ENCODE results near the gene ARHGAP8.

- TF ChIP-seq POLR2A (IDR thresholded peaks at IDR 0.05; ENCODE audit: low read depth, low read length) = no peak
- TF ChIP-seq CHD2 (IDR thresholded peaks at IDR 0.05; ENCODE audit: borderline replicate concordance, low read depth, low read length) = no peak
- TF ChIP-seq ELK1 (IDR thresholded peaks at IDR 0.05; ENCODE audit: low read depth, low read length) = no peak
- no peak for TF ChIP-seq KAT2A (conservative IDR thresholded peaks at IDR 0.05; ENCODE audit: control insufficient read depth, low read depth, low read length)
- TF ChIP-seq E2F4 (IDR thresholded peaks at IDR 0.05; ENCODE audit: low read depth, low read length) = no peak
Measured at GRCh38 chr22:44739024-44739423, 13.4 kb upstream of the ARHGAP8 start.

All from GM12878 (cell line).